ENCODE measurements around the gene WDR19.
"Not testable (repeated sequence)": the region's sequence is repeated elsewhere in the genome, so short reads cannot be mapped to it uniquely, and the experiment has no call there.

The WDR19 gene

DNA sequence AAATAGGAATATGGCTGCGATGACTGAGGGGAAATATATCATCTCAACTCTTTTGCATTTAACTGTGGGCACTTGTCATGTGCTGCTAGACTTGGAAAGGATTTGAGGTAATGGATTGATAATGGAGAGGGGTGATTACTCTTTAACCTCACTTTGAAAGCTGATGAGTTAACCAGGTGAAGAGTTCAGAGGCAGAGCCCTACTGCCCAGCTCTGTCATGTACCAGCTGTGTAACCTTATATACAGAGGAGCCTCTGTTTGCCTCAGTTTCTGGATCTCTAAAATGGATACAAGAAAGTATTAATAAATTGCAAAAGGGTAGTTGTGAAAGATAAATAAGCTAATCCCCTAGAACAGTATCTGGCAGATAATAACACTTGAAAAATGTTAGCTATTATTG is 51.5 kb downstream of the WDR19 start:
- DNase-seq, result no peak

GRCh38 chr4:39235021-39235420 is 52.7 kb downstream of the WDR19 start:
- no peak for DNase-seq

- no peak for DNase-seq
These were observed 53.4 kb downstream of the WDR19 start for GRCh38 chr4:39235696-39236095.

- no peak for DNase-seq
These were observed 54.9 kb downstream of the WDR19 start for GRCh38 chr4:39237179-39237578.

- no peak for DNase-seq
These were observed 61.1 kb downstream of the WDR19 start for GRCh38 chr4:39243462-39243861.

DNA sequence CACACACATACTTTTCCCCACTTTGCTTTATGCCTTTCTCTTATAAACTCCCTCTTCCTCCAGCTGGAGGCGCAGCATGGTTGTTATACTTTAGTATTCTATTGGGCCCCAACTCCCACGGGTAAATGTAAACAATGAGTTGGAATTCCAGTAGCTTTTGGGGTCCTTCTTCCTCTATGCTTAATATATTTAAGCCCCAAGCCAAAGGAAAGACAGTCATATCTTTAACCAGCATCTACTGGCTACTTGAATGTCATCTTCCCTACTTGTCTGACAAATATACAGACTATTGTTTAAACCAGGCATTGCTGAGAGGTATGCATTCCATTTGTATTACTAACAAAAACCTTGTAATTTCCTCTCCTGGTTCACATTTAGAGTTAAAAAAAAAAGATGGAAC is 72.9 kb downstream of the WDR19 start:
- no peak for DNase-seq

DNA sequence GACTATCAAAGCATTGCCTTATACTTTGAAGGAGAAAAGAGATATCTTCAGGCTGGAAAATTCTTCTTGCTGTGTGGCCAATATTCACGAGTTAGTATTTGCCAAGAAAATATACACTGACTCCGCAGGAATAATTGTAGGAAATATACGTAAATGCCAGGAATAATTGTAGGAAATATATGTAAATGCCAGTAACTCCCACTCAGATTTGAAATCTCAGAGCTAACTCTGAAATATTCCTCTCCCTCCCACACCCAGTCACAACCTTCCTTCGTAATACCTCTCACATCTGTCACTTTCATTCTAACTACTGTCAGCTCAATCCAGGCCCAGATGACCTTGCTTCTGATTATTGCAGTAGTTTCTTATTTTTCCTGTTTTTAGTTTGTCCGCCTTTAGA is 73.5 kb downstream of the WDR19 start:
- no peak for DNase-seq

GRCh38 chr4:39256436-39256835 is 74.1 kb downstream of the WDR19 start:
- DNase-seq, result no peak

- no peak for DNase-seq
These were observed 77.4 kb downstream of the WDR19 start for GRCh38 chr4:39259571-39260330.

GRCh38 chr4:39263895-39264294 is 81.6 kb downstream of the WDR19 start:
- peak in 1 of 2 experiments; percentile 6 for DNase-seq

GRCh38 chr4:39274503-39274902 is 92.2 kb downstream of the WDR19 start:
- no peak for DNase-seq

GRCh38 chr4:39277661-39278060 is 95.3 kb downstream of the WDR19 start:
- DNase-seq, result not testable (repeated sequence)

GRCh38 chr4:39278476-39278875 is 96.1 kb downstream of the WDR19 start:
- no peak for DNase-seq

- DNase-seq, result no peak
These were observed 97.1 kb downstream of the WDR19 start for GRCh38 chr4:39279416-39279815.

DNA sequence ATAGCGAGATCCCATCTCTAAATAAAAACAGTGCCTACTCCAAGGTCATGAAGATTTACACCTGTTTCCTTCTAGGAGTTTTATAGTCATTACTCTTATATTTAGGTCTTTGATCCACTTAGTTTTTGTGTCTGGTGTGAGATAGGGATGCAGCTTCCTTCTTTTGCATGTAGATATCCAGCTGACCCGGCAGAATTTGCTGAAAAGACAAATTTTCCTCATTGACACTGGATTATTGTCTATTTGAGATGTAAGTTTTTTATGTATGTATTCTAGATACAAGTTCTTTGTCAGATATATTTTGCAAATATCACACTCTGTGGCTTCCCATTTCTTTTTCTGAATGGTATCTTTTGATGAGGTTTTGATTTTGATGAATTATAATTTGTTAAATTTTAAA is 98.4 kb downstream of the WDR19 start:
- DNase-seq, result no peak

DNA sequence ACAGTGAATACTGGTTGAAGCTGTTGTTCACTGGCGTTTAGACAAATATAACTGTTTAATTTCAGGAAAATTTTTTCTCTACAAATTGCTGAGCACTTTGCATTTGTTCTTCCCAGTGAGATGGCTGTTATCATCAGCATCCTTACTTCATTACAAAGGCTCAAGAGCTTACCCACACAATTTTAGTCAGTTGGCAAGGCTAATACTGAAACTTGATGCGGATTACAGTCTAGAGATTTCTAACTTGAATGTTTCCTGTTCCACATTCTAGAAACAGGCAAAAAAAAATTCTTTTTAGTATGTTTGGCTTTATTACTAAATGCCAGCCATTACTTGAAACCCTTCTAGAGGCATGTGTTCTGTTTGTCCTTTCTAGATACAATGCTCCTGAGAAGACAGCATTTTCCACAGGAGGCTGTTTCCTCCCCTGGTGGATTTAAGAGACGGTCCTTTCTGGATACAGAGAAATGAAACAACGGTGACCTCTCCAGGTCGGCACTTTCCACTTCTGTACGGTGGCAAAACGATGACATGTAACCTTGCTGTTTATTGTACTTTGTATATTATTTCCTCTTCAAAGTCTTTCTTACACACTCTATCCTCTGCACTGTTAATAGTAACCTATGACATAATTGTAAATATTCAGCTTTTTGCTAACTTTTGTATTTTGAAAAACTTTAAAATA is 102.9 kb downstream of the WDR19 start:
- DNase-seq, result no peak

DNA sequence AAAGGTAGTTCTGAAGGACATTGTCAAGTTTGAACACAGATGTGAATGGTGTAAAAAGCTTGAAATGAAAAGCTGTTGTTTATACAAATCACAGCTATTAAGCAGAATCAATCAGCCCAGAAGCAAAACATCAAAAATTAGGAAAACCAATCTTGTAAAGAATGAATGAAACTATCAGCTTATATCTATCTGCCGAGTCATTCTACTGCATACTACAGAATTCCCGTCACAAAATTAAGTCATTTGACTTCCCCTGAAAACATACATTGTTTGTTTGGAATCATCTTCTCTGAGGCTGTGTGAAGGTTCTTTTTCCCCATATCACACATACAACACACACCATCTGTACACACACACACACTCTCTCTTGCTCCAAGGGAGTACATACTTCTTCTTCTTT is 103.5 kb downstream of the WDR19 start:
- DNase-seq, result no peak

GRCh38 chr4:39286263-39286662 is 103.9 kb downstream of the WDR19 start:
- DNase-seq, result no peak

DNA sequence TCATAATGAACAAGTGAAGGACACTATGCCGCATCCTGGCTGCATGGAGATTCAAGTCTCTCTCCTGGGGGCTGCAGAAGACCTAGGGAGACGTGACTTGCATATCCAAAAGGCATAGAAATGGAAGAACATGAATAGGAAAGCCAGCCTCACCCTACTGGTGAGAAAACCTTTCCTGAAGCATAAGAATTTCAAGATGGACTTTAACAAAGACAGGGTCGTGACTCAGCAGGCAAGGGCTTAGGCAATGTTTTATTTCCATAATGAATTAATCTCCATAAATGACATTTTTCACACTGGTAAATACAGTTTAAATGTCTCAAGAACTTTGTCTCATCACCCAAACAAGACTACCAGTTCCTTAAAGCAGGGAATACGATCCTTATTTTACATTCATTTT is 104.9 kb downstream of the WDR19 start:
- no peak for DNase-seq

GRCh38 chr4:39291686-39292085 is 109.4 kb downstream of the WDR19 start:
- DNase-seq, result no peak

GRCh38 chr4:39292433-39292832 is 110.1 kb downstream of the WDR19 start:
- DNase-seq, result not testable (repeated sequence)

DNA sequence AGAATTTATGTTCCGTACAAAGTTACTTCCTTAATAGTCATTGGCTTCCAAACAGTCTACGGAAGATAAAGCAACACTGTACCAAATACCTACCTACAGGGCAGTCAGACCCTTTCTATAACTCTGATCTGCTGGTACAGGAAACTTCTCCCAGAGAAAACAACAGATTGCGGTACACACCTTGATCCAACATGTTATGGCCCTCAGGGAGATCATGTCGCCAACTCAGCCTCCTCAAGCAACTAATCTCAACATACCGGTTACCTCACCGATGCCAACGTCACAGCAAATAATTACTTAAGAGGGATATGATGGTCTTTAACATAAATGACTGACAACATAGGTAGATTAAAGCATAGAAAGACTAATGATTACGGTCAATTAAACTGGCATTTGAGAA is 113.5 kb downstream of the WDR19 start:
- DNase-seq, result no peak

GRCh38 chr4:39302901-39303300 is 120.6 kb downstream of the WDR19 start:
- DNase-seq, result no peak

DNA sequence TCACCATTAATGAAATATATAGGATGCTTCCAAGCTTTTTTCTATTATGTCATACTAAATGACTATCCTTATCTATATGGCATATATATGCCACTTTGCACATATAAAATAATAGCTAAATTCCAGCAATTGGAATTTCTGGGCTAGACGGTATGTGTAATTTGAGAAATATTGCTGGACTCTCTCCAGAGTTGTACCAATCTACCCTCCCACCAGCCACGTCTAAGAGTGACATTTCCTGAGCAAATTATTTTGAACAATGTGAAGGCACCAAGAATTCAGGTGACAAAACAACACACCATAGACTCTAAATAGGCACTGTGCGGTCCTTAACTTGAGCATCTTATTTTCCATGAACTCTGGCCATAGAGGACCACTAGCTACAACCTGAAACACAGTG is 121.5 kb downstream of the WDR19 start:
- no peak for DNase-seq

DNA sequence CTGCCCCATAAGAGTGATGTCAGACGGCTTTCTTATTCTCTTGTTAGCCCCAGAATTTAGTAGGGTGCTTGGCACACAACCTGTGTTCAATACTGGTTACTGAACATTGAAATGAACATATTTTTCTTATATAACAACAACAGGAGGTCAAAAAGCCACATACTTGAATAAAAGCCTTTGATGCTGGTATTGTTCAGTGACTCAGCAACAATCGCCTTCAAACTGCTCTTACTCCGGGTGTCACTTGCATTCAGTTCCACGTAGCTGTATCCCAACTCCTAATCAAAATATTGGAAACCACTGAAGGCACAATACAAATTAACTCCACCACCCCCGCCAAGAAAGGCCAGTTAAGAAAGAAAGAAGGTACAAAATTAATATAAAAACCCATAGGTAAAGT is 122.3 kb downstream of the WDR19 start:
- no peak for DNase-seq
